ENCODE results near the gene RAB11FIP4. TPM values are rescaled to one million over a fixed set of nuclear protein-coding genes. Genes with fewer than 3 reads are reported as not detected.

RAB11FIP4 gene
- total and polyA plus RNA-seq, 2 of the 13 experiments (the other 11 are each of a cell fraction or from before 2014, with no cell fraction given), result 28.0 to 89.3 TPM

- TF ChIP-seq ZFY (CRISPR knock-in tag; IDR thresholded peaks at IDR 0.05) (no peak; the same call in 1 of the 2 replicates), ZNF772 (CRISPR knock-in tag; IDR thresholded peaks at IDR 0.05) (no peak), MIER2 (CRISPR knock-in tag; IDR thresholded peaks at IDR 0.05) (no peak; the same call in 1 of the 2 replicates), ZNF503 (CRISPR knock-in tag; IDR thresholded peaks at IDR 0.05) (no peak), BRD4 (CRISPR knock-in tag; IDR thresholded peaks at IDR 0.05) (no peak), ARNT2 (CRISPR knock-in tag; IDR thresholded peaks at IDR 0.05; ENCODE audit: low read depth) (no peak), ZNF256 (CRISPR knock-in tag; conservative IDR thresholded peaks at IDR 0.05) (no peak), KDM3A (CRISPR knock-in tag; IDR thresholded peaks at IDR 0.05; ENCODE audit: low read depth) (no peak), ZNF644 (CRISPR knock-in tag; IDR thresholded peaks at IDR 0.05; ENCODE audit: low read depth) (peak; percentile 8; the same call in 1 of the 2 replicates), ZBTB20 (CRISPR knock-in tag; IDR thresholded peaks at IDR 0.05; ENCODE audit: borderline replicate concordance, low read depth) (no peak), THYN1 (CRISPR knock-in tag; IDR thresholded peaks at IDR 0.05; ENCODE audit: borderline replicate concordance, low read depth) (no peak), FOXK1 (CRISPR knock-in tag; IDR thresholded peaks at IDR 0.05; ENCODE audit: borderline replicate concordance, low read depth) (no peak), CBX1 (IDR thresholded peaks at IDR 0.05; ENCODE audit: low read depth) (no peak), ZGPAT (CRISPR knock-in tag; IDR thresholded peaks at IDR 0.05) (peak; percentile 51; the same call in 1 of the 2 replicates), CEBPG (CRISPR knock-in tag; IDR thresholded peaks at IDR 0.05) (no peak), E2F1 (CRISPR knock-in tag; IDR thresholded peaks at IDR 0.05) (no peak), HNF4A (CRISPR knock-in tag; IDR thresholded peaks at IDR 0.05) (peak; percentile 45; the same call in 1 of the 2 replicates), MZF1 (CRISPR knock-in tag; IDR thresholded peaks at IDR 0.05; ENCODE audit: borderline replicate concordance) (no peak), EHMT2 (IDR thresholded peaks at IDR 0.05; ENCODE audit: borderline replicate concordance, low read depth, low read length) (no peak), WIZ (CRISPR knock-in tag; IDR thresholded peaks at IDR 0.05) (no peak), GPBP1L1 (CRISPR knock-in tag; IDR thresholded peaks at IDR 0.05) (no peak)
- TF ChIP-seq, protein P1, sequence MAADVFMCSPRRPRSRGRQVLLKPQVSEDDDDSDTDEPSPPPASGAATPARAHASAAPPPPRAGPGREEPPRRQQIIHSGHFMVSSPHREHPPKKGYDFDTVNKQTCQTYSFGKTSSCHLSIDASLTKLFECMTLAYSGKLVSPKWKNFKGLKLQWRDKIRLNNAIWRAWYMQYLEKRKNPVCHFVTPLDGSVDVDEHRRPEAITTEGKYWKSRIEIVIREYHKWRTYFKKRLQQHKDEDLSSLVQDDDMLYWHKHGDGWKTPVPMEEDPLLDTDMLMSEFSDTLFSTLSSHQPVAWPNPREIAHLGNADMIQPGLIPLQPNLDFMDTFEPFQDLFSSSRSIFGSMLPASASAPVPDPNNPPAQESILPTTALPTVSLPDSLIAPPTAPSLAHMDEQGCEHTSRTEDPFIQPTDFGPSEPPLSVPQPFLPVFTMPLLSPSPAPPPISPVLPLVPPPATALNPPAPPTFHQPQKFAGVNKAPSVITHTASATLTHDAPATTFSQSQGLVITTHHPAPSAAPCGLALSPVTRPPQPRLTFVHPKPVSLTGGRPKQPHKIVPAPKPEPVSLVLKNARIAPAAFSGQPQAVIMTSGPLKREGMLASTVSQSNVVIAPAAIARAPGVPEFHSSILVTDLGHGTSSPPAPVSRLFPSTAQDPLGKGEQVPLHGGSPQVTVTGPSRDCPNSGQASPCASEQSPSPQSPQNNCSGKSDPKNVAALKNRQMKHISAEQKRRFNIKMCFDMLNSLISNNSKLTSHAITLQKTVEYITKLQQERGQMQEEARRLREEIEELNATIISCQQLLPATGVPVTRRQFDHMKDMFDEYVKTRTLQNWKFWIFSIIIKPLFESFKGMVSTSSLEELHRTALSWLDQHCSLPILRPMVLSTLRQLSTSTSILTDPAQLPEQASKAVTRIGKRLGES (CRISPR knock-in tag; IDR thresholded peaks at IDR 0.05; ENCODE audit: borderline replicate concordance), result no peak
Observed at GRCh38 chr17:31416503-31416923, 25.0 kb downstream of the RAB11FIP4 start (continued).

Data from HepG2 (cell line).